IPS DF 4.7 (cell line): ENCODE data around the gene SHISA4.
"Not testable (repeated sequence)": the region's sequence is repeated elsewhere in the genome, so short reads cannot be mapped to it uniquely, and the experiment has no call there.

ENCODE experiments used
- DNase-seq: peaks from one replicate; pipeline ENCODE4 v3.0.0-alpha.2; 2013; ENCODE audit warnings: low spot score; ENCODE audit errors: extremely low read depth

SHISA4 gene

DNA sequence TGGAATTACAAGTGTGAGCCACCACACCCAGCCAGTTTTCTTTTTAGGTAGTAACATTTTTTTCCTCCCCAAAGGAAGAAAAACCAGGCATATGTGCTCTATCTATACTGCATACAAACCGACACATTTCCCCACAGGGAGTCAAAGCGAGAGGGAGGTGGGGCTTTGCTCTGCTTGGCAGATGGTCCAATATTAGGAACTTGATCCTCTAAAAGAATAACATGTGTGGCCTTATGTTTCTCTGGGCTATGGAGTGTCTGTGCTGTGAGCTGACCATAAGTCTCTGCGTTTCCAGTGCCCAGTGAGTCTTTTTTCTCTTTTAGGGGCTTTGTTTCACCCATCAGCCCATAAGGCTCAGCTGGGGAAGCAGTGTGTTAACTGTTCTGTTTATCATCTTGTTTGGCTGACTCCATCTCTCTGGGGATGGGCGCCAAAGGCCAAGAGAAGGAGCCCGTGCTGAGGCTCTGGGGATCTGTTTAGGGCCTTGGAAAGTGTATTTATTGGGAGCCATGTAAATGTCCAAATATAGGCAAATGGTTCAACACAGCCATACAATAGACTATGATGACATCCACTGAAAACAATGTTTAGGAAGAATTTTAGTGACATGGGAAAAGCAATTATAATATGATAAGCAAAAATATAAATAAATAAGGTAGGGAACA is 37.4 kb downstream of the SHISA4 start:
- no peak for DNase-seq

DNA sequence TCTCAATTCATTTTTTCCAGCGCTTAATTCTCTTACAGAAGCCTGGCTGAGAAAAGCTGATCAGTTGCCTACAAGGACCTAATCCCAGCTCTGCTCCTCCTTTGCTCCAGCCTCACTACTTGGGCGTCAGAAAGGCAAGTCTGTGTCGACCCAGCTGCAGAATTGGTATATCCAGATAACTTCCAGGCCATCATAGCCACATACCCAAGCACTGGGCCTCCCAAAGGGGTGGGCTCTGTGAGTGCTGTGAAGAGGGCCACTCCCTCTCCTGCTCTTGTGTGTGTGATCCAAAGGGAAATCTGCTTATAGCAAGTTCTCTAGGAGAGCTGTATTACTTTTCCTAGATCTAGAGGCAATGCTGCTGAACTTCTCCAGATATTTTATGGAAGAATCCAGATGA is 39.6 kb downstream of the SHISA4 start:
- DNase-seq = no peak

DNA sequence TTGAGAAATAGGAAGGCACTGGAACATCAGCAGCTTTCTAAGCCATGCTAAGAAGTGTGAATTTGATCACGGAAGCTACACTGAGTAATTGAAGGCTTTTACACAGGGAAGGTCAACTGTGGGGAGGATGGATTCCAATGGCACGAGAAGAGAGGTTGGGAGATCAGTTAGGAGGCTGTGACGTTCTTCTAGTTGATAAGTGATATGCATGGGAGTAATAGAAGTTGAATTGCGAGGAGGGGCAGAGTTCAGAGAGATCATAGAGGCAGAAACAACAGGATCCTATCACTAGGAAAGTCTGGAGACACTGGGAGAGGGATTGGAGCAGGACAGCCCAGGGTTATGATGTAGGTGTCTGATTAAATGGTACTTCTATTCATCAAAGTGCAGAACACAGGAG is 41.4 kb downstream of the SHISA4 start:
- no peak for DNase-seq

DNA sequence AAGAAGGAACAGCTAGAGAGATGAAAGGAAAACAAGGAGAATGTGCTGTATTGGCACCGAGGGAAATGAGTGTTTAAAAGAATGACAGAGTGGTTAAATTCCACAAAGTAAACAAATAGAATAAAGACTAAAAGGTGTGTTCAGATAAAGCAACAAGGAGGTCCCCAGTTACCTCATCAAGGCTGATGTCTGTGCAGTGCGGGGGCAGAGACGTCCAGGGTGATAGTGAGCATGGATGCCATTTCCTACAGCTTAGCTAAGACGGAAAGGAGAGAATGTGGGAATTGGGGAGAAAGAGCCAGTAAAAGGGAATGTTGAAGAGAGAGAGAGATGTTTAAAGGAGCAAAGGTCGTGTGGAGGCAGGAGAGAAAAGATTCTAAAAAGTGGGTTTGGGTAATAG is 42.1 kb downstream of the SHISA4 start:
- no peak for DNase-seq

DNA sequence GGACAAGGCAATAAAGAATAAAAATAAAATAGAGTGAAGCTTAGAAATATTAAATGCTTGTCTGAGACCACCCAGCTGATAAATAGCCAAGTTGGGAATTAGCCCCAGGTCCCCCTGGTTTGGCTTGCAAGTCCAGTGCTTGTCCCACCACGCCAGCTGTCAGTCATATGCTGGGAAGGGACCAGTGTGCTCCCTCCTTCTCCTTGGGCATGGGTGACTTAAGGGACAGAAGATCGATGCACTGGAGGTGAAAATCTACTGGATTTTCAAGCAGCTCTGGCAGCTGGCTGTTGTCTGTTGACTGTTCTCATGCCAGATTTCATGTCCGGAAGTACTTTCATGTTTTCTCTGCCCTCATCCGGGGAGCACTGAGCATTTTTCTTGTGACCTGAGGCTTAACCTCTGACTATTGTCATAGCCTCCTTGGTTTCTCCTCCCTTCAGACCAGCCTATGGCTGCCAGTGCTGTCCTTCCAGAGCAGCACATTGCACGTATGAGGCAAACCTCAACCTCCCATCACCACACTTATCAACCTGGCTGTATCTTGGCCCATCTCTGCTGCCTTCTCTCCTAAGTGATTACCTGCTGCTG is 45.2 kb downstream of the SHISA4 start:
- no peak for DNase-seq

DNA sequence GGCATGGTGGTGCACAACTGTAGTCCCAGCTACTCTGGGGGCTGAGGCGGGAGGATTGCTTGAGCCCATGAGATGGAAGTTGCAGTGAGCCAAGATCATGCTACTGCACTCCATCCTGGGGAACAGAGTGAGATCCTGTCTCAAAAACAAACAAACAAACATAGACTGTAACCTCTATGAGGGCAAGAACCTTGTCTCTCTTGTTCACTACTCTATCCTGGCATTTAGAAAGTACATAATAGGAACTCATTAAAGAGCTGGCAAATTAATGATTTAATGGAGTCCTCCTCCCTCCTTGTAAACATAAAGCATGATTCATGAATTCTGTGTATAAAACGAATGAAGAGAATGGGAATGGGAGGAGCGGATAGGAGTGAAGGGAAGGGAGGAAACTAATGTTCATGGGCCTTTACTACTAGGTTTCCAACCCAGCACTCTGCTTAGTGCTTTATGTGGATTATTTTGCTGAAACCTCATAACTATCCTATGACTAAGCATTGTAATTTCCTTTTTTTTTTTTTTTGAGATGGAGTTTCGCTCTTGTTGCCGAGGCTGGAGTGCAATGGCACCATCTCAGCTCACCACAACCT is 49.0 kb downstream of the SHISA4 start:
- DNase-seq = no peak

DNA sequence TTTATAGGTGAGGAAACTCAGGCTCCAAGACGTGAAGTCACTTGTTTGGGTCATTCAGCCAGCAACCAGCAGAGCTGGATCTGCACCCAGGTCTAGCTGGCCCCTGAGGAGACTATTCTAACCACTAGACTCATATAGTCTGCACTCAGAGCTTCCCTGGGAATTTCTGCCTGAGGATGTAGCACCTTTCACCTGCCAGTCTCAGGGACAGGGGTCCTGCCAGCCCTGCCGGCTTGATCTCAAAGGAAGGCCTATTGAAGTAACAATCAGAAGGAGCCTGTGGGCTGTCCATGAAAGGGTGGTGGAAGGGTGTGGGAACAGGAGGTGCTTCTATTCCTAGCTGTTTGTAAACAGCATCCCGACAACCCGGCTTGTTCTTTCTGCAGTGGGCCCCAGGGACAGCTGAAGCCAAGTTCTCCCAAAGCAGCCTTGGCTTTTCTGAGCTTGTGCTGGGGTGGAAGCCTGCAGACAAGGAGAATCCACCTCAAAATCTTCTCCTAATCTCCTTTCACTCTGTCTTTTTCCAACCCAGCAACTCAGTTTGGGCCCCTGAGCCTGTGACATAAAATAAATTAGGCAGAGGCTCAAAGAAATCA is 49.8 kb downstream of the SHISA4 start:
- no peak for DNase-seq

DNA sequence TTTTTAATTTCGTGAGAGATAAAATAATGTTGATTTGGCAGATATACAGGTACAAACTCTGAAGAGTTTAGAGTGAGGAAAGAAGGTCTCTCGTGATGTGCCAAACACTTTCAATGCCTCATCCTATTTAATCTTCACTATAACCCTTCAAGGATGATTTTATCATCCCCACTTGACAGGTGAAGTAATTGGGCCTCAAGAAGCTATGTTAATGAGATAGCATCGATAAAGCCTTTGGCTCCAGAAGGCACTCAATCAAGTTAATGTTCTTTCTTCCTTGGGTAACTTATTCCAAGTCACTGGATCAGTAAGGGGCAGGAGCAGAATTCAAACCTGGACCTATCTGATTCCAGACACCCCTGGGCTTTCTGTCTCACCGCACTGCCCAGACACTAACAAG is 50.5 kb downstream of the SHISA4 start:
- no peak for DNase-seq

DNA sequence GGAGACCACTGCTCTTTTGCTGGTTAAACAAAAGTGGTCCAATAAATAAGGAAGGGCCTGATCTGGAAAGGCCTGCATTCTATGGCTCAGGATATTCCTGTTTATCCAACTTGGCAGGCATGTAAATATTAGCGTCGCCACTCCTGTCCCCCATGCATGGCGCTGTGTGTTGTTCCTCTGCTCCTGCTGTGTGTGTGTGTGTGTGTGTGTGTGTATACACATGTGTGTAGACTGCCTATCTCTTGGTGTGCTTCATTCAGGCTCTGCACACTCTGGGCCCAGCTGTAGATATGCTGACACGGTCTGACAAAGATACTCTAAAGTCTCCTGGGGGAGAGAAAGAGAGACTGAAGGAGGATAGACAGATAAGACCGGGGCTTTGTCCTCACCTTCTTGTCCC is 50.9 kb downstream of the SHISA4 start:
- DNase-seq = no peak

DNA sequence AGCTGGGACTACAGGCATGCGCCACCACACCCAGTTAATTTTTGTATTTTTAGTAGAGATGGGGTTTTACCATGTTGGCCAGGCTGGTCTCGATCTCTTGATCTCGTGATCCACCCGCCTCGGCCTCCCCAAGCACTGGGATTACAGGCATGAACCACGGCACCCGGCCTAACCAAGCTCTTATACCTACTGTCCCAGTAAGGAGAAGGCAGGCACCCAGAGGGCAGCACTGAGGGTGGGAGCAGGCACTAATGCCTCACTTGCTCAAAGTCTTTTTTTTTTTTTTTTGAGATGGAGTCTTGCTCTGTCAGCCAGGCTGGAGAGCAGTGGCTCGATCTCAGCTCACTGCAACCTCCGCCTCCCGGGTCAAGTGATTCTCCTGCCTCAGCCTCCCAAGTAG is 51.6 kb downstream of the SHISA4 start:
- DNase-seq = not testable (repeated sequence)

DNA sequence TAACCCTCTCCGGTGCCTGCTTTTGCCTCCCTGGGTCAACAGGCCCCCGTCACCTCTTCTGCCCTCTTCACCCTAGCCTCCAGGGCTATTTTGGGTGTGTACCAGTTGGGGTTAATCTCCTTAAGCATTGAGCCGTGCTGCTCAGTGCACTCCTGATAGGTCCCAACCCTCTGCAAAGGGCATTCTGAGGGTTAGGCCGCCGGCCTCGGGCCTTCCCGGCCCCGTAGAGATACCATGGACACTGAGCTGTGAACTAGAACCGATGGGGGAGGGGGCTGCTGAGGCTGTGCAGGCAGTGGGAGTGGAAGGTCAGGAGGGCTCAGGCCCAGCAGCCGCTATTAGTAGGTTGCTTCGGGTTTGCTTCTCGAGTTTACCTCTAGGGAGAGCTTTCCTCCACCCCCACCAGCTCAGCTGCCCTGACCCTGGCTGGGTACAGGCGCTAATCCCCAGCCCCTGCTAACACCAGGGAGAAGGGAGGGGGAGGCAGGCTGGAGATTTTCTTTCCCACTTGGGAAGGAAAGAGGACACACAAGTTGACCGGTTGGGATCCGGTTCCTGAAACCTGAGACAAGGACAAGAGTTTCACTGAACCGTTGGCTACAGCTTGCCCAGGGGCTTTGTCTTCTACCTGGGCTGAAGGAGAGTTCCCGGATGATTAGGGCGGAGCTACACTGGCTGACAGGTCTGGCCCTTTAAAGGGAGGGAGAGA is 52.9 kb downstream of the SHISA4 start:
- DNase-seq = peak; percentile 90

DNA sequence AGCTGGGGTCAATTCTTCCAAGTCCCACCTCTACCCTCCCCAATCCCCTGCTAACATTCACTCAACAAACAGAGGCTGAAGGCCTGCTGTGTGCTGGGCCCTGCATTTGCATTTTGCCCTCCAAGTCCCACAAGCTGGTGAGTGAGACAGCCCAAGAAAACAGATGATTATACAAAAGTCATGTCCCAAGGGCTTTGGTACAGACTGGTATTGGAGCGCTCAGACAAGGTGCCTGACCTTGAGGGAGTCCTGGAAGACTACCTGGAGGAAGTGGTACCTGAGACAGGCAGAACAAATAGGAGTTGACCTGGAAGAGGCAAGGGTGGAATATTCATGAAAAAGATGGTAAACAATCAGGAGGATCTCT is 53.4 kb downstream of the SHISA4 start:
- DNase-seq = no peak
